K562 (cell line): ENCODE data around the gene TTC9C. TPM values are rescaled to one million over a fixed set of nuclear protein-coding genes. Genes with fewer than 3 reads are reported as not detected.

Source experiments
- ARHGAP35 ChIP-seq: fragments of 450-650 bp; IDR thresholded peaks from 2 replicates; pipeline ENCODE4 v1.6.1; 2018; ENCODE audit not compliant: partially characterized antibody
- ARID1B ChIP-seq: fragments of 450-650 bp; IDR thresholded peaks from 2 replicates; pipeline ENCODE4 v1.6.1; 2016; ENCODE audit warnings: antibody characterized with exemption, mild to moderate bottlenecking, inconsistent platforms
- CTCF ChIP-seq, 3 experiments: IDR thresholded peaks in 2 of 3; conservative IDR thresholded peaks in 1 of 3; 2 replicates each; pipeline ENCODE4 v1.5.1; 2011 to 2012; ENCODE audit warnings: low read length in 3 of 3, mild to moderate bottlenecking in 3 of 3, control low read depth in 2 of 3, improper control_type of control experiment in 1 of 3, inconsistent platforms in 1 of 3, low read depth in 1 of 3, mixed read lengths in 1 of 3, moderate library complexity in 1 of 3; ENCODE audit not compliant: insufficient read depth in 2 of 3
- HOMEZ ChIP-seq: fragments of 250-450 bp; sonication (Bioruptor Pico); IDR thresholded peaks from 2 replicates; pipeline ENCODE4 v1.4.0; 2020; ENCODE audit warnings: mild to moderate bottlenecking, moderate library complexity
- MLLT1 ChIP-seq, 2 experiments: fragments of 450-650 bp; IDR thresholded peaks; 2 replicates each; pipeline ENCODE4 v1.6.1; 2016
- PHF21A ChIP-seq: fragments of 450-650 bp; IDR thresholded peaks from 2 replicates; pipeline ENCODE4 v1.6.1; 2017; ENCODE audit warnings: low read depth, borderline replicate concordance
- RNF219 ChIP-seq: fragments of 250-450 bp; sonication (Bioruptor Pico); IDR thresholded peaks from 2 replicates; pipeline ENCODE4 v1.5.0; 2022; ENCODE audit warnings: mild to moderate bottlenecking
- ZBTB11 ChIP-seq, 3 experiments: fragments of 200-800 bp in 1 of 3; fragments of 250-450 bp in 1 of 3; fragments of 450-650 bp in 1 of 3; sonication (Bioruptor Pico) in 1 of 3; sonication (Bioruptor generic) in 1 of 3; formaldehyde crosslinking in 1 of 3; IDR thresholded peaks; 2 replicates each; pipeline versions ENCODE4 v1.6.1 to v1.8.0; 2016 to 2022; ENCODE audit warnings: mild to moderate bottlenecking in 2 of 3, missing genetic modification characterization in 2 of 3, missing compliant biosample characterization in 1 of 3, moderate library complexity in 1 of 3
- ZNF324 ChIP-seq: fragments of 250-450 bp; sonication (Bioruptor Pico); IDR thresholded peaks from 2 replicates; pipeline ENCODE4 v1.4.0; 2020; ENCODE audit warnings: mild to moderate bottlenecking
- polyA plus RNA-seq, 8 experiments: library from polyadenylated mRNA; depleted of rRNA in 4 of 8; stranded (reverse) in 5 of 8; unstranded in 3 of 8; fragments of >200 nt; fragmentation: Nextera tagmentation in 2 of 8; fragmentation: Illumina TruSeq in 1 of 8; extraction: Ambion mirVana in 2 of 8; extraction: Trizol in 1 of 8; gene quantifications; 2 replicates each; pipeline versions ENCODE4 v1.2.1 to v1.2.3, GENCODE V29; 2011 to 2014; ENCODE audit warnings: inconsistent platforms in 1 of 8, missing spikeins in 1 of 8
- total RNA-seq, 7 experiments: library from RNA; depleted of rRNA in 6 of 7; stranded (reverse); fragments of >200 nt in 6 of 7; fragmentation: Illumina TruSeq in 2 of 7; extraction: Trizol in 2 of 7; gene quantifications; 2 replicates each; pipeline versions ENCODE4 v1.2.1 to v1.2.3, GENCODE V29; 2011 to 2021; ENCODE audit warnings: low replicate concordance in 1 of 7
- TF ChIP-seq, protein P1 (sequence below), 2 experiments: fragments of 150-350 bp in 1 of 2; IDR thresholded peaks; 2 replicates each; pipeline ENCODE4 v1.6.1; 2012 to 2016; ENCODE audit warnings: low read depth in 2 of 2, low read length in 2 of 2, mild to moderate bottlenecking in 1 of 2, moderate library complexity in 1 of 2

Gene TTC9C
- total and polyA plus RNA-seq, 9 of the 15 experiments (the other 6 are each of a cell fraction or from before 2014, with no cell fraction given), result 32.8 to 59.0 (median 37.1) TPM

DNA sequence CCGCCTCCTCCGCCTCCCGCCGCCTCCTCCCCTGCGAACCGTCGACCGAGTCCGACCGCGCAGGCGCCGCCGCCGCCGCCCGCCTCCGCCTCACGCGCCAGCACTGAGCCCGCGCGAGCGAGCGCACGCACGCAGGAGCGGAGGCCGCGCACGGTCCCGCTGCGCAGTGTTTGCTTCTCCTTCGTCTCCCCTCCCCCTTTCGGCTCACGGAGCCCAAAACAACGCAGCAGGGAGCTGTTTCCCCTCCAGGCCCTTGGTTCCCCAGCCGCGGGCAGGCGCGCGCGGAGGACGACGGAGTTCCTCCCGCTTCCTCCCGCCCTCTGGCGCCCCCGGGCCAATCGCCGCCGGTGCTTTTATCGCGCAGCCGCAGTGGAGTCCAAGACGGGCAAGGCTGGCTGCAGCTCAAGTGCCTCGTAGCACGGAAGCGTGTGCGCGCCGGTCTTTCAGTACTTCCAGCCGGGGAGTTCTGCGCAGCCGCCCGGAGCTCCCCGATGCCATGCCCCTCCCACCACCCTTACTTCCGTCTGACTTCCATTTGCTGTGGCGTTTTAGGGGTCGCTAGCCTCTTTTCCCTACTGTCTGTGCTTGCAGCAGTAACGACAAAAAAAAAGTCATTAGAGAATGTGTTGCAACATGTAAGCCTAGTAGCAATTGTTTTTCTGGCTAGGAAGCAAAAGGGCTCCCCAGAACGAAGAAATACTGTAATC, 968 bp upstream of the TTC9C start, which contains the start of gene HNRNPUL2 (continued):
- TF ChIP-seq ZBTB11 (CRISPR knock-in tag; IDR thresholded peaks at IDR 0.05), result peak in 1 of 3 experiments; percentile 85; a peak in 2 of 6 replicates
- TF ChIP-seq HOMEZ (CRISPR knock-in tag), result 0 out of 2 replicates have a peak, but pooled peaks have one; percentile 71
- no peak for TF ChIP-seq ARHGAP35
- 0 out of 4 replicates have a peak, but pooled peaks of 1 of the 2 experiments have one; percentile 48 for TF ChIP-seq MLLT1 (IDR thresholded peaks at IDR 0.05)
- no peak for TF ChIP-seq CTCF (IDR thresholded peaks at IDR 0.05 in 2 of 3, conservative IDR thresholded peaks at IDR 0.05 in 1 of 3; ENCODE audit: insufficient read depth in 2 of 3, low read depth in 1 of 3, low read length in 3 of 3)
- TF ChIP-seq RNF219 (CRISPR knock-in tag), result no peak
- TF ChIP-seq, protein P1, sequence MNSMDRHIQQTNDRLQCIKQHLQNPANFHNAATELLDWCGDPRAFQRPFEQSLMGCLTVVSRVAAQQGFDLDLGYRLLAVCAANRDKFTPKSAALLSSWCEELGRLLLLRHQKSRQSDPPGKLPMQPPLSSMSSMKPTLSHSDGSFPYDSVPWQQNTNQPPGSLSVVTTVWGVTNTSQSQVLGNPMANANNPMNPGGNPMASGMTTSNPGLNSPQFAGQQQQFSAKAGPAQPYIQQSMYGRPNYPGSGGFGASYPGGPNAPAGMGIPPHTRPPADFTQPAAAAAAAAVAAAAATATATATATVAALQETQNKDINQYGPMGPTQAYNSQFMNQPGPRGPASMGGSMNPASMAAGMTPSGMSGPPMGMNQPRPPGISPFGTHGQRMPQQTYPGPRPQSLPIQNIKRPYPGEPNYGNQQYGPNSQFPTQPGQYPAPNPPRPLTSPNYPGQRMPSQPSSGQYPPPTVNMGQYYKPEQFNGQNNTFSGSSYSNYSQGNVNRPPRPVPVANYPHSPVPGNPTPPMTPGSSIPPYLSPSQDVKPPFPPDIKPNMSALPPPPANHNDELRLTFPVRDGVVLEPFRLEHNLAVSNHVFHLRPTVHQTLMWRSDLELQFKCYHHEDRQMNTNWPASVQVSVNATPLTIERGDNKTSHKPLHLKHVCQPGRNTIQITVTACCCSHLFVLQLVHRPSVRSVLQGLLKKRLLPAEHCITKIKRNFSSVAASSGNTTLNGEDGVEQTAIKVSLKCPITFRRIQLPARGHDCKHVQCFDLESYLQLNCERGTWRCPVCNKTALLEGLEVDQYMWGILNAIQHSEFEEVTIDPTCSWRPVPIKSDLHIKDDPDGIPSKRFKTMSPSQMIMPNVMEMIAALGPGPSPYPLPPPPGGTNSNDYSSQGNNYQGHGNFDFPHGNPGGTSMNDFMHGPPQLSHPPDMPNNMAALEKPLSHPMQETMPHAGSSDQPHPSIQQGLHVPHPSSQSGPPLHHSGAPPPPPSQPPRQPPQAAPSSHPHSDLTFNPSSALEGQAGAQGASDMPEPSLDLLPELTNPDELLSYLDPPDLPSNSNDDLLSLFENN (IDR thresholded peaks at IDR 0.05; ENCODE audit: low read depth in 2 of 2, low read length in 2 of 2), result no peak
- no peak; the same call in 1 of the 2 replicates for TF ChIP-seq ARID1B
- TF ChIP-seq ZNF324, result peak; percentile 83
- TF ChIP-seq PHF21A, result no peak
